ENCODE measurements around the gene NHP2. TPM values are rescaled to one million over a fixed set of nuclear protein-coding genes. Genes with fewer than 3 reads are reported as not detected.

Gene NHP2
- total and polyA plus RNA-seq, 10 of the 15 experiments (the other 5 are each of a cell fraction or from before 2014, with no cell fraction given), result 39.2 to 513 (median 198) TPM

DNA sequence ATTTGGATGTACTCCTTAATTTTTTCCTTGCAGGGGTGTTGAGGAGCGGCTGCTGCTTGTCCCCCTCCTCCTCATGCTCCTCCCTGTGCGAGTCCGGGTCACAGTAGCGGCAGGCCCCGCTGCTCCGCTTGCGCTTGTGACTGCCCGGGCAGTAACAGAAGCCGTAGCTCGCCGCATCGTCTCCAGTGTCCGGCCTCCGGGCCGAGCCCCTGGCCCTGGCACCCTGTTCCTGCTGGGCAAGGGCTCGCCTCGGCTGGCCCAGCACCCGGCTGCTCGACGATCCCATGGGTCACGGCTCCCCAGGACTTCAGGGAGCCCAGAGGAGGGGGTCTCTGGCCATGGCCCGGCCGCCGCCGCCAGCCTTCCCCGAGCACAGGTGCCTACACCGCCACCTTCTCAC, 33.3 kb upstream of the NHP2 start, which contains the start of gene GMCL2:
GMCL2 (minus strand) TSS at position 358 of the 400 bp plus-strand sequence; CDS start at position 286, 72 bp downstream.
- FAIRE-seq (no peak), DNase-seq (ENCODE audit: low read depth, low spot score) (no peak), ATAC-seq (no peak)
- H3K4me1 ChIP-seq (ENCODE audit: control insufficient read depth, insufficient read depth, low read length), result no peaks in the 10 kb centered on the region
- no peak within 1 kb of the TSS for H2AFZ ChIP-seq (ENCODE audit: control insufficient read depth, low read depth, low read length)
- H3K27me3 ChIP-seq (replicated peaks in 1 of 2; ENCODE audit: control insufficient read depth in 2 of 2, insufficient read depth in 2 of 2, low read length in 1 of 2), result no peaks in the 10 kb centered on the region; a peak in 1 of 4 replicates
- H3K9me3 ChIP-seq (replicated peaks; ENCODE audit: control insufficient read depth, insufficient read depth, low read length), result no peaks in the 10 kb centered on the region
- H3K27ac ChIP-seq (ENCODE audit: control insufficient read depth, insufficient read depth), result no peak within 1 kb of the TSS
- H3K4me3 ChIP-seq, result no peak within 1 kb of the TSS
- RAD21 ChIA-PET (ENCODE audit: unreplicated experiment), result no interaction called here
- no peaks in the 10 kb centered on the region for H3K36me3 ChIP-seq (ENCODE audit: control insufficient read depth in 2 of 2, insufficient read depth in 2 of 2, low read length in 1 of 2)
- no peak within 1 kb of the TSS for H3K4me2 ChIP-seq (ENCODE audit: control insufficient read depth, insufficient read depth)
- in situ Hi-C loops (cut with MboI), result no loop called here
- POLR2A ChIA-PET, result no interaction called here
- no peaks in the 10 kb centered on the region for H3K79me2 ChIP-seq (ENCODE audit: control insufficient read depth, insufficient read depth, low read length)
- SMC1A ChIA-PET (ENCODE audit: uncharacterized antibody, unreplicated experiment), result interaction anchor here (0.9 kb wide), 1 partner anchor 14 kb away, joined by 3 read pairs; no protein-coding TSS in a partner anchor
- BruUV-seq (replicated peaks), result no TSS peak
- no peaks in the 10 kb centered on the region for H4K20me1 ChIP-seq (ENCODE audit: control insufficient read depth, insufficient read depth)
- no peak within 1 kb of the TSS for H3K9ac ChIP-seq (ENCODE audit: control insufficient read depth, insufficient read depth, low read length)
- CTCF ChIA-PET, result no interaction called here
- intact Hi-C loops (cut with micrococcal nuclease; ENCODE audit: unreplicated experiment), result no loop called here
- 82% methylated on average over 27 of the region's 27 CpGs for WGBS (ENCODE audit: insufficient coverage, insufficient replicate concordance, low lambda C conversion rate, missing lambda C conversion rate)
- TF ChIP-seq, protein P1, sequence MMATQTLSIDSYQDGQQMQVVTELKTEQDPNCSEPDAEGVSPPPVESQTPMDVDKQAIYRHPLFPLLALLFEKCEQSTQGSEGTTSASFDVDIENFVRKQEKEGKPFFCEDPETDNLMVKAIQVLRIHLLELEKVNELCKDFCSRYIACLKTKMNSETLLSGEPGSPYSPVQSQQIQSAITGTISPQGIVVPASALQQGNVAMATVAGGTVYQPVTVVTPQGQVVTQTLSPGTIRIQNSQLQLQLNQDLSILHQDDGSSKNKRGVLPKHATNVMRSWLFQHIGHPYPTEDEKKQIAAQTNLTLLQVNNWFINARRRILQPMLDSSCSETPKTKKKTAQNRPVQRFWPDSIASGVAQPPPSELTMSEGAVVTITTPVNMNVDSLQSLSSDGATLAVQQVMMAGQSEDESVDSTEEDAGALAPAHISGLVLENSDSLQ (IDR thresholded peaks at IDR 0.05), result no peak
- no peak for TF ChIP-seq ZNF384 (IDR thresholded peaks at IDR 0.05; ENCODE audit: borderline replicate concordance, low read depth, low read length)
- no peak for TF ChIP-seq IRF4 (IDR thresholded peaks at IDR 0.05; ENCODE audit: low read depth, low read length)
- TF ChIP-seq, protein P2, sequence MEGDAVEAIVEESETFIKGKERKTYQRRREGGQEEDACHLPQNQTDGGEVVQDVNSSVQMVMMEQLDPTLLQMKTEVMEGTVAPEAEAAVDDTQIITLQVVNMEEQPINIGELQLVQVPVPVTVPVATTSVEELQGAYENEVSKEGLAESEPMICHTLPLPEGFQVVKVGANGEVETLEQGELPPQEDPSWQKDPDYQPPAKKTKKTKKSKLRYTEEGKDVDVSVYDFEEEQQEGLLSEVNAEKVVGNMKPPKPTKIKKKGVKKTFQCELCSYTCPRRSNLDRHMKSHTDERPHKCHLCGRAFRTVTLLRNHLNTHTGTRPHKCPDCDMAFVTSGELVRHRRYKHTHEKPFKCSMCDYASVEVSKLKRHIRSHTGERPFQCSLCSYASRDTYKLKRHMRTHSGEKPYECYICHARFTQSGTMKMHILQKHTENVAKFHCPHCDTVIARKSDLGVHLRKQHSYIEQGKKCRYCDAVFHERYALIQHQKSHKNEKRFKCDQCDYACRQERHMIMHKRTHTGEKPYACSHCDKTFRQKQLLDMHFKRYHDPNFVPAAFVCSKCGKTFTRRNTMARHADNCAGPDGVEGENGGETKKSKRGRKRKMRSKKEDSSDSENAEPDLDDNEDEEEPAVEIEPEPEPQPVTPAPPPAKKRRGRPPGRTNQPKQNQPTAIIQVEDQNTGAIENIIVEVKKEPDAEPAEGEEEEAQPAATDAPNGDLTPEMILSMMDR (IDR thresholded peaks at IDR 0.05 in 2 of 3, conservative IDR thresholded peaks at IDR 0.05 in 1 of 3; ENCODE audit: control insufficient read depth in 2 of 3, extremely low read depth in 1 of 3, insufficient read depth in 1 of 3, low read depth in 3 of 3, low read length in 3 of 3), result no peak
- no peak for TF ChIP-seq YBX1 (IDR thresholded peaks at IDR 0.05)
- TF ChIP-seq, protein P3, sequence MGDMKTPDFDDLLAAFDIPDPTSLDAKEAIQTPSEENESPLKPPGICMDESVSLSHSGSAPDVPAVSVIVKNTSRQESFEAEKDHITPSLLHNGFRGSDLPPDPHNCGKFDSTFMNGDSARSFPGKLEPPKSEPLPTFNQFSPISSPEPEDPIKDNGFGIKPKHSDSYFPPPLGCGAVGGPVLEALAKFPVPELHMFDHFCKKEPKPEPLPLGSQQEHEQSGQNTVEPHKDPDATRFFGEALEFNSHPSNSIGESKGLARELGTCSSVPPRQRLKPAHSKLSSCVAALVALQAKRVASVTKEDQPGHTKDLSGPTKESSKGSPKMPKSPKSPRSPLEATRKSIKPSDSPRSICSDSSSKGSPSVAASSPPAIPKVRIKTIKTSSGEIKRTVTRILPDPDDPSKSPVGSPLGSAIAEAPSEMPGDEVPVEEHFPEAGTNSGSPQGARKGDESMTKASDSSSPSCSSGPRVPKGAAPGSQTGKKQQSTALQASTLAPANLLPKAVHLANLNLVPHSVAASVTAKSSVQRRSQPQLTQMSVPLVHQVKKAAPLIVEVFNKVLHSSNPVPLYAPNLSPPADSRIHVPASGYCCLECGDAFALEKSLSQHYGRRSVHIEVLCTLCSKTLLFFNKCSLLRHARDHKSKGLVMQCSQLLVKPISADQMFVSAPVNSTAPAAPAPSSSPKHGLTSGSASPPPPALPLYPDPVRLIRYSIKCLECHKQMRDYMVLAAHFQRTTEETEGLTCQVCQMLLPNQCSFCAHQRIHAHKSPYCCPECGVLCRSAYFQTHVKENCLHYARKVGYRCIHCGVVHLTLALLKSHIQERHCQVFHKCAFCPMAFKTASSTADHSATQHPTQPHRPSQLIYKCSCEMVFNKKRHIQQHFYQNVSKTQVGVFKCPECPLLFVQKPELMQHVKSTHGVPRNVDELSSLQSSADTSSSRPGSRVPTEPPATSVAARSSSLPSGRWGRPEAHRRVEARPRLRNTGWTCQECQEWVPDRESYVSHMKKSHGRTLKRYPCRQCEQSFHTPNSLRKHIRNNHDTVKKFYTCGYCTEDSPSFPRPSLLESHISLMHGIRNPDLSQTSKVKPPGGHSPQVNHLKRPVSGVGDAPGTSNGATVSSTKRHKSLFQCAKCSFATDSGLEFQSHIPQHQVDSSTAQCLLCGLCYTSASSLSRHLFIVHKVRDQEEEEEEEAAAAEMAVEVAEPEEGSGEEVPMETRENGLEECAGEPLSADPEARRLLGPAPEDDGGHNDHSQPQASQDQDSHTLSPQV (IDR thresholded peaks at IDR 0.05), result no peak
- TF ChIP-seq RBBP5 (conservative IDR thresholded peaks at IDR 0.05), result no peak
- TF ChIP-seq IKZF1 (conservative IDR thresholded peaks at IDR 0.05), result no peak
- no peak for TF ChIP-seq NFXL1 (IDR thresholded peaks at IDR 0.05; ENCODE audit: borderline replicate concordance)
- TF ChIP-seq, protein P4, sequence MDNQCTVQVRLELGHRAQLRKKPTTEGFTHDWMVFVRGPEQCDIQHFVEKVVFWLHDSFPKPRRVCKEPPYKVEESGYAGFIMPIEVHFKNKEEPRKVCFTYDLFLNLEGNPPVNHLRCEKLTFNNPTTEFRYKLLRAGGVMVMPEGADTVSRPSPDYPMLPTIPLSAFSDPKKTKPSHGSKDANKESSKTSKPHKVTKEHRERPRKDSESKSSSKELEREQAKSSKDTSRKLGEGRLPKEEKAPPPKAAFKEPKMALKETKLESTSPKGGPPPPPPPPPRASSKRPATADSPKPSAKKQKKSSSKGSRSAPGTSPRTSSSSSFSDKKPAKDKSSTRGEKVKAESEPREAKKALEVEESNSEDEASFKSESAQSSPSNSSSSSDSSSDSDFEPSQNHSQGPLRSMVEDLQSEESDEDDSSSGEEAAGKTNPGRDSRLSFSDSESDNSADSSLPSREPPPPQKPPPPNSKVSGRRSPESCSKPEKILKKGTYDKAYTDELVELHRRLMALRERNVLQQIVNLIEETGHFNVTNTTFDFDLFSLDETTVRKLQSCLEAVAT (IDR thresholded peaks at IDR 0.05), result no peak
- TF ChIP-seq RELA (IDR thresholded peaks at IDR 0.05; ENCODE audit: borderline replicate concordance, partially characterized antibody), result no peak
- no peak for TF ChIP-seq SUPT20H (IDR thresholded peaks at IDR 0.05; ENCODE audit: borderline replicate concordance, control insufficient read depth, low read depth, low read length)
- TF ChIP-seq TARDBP (IDR thresholded peaks at IDR 0.05; ENCODE audit: borderline replicate concordance), result no peak
- no peak for TF ChIP-seq LARP7 (IDR thresholded peaks at IDR 0.05)
- TF ChIP-seq KLF5 (IDR thresholded peaks at IDR 0.05; ENCODE audit: partially characterized antibody), result no peak
- no peak for TF ChIP-seq PAX8 (IDR thresholded peaks at IDR 0.05)
